Astrocyte (in vitro differentiated cells and primary cell): ENCODE results near the gene PDIA2. TPM values are rescaled to one million over a fixed set of nuclear protein-coding genes. Genes with fewer than 3 reads are reported as not detected.

ENCODE experiments used
- DNase-seq: peaks from one replicate; pipeline ENCODE4 v3.0.0-alpha.2; 2010; ENCODE audit warnings: low read depth
- FAIRE-seq: peaks from 2 replicates; lab custom pipeline; 2011; peaks lifted over from hg19 to GRCh38; lab: Jason Lieb, UNC
- H2AFZ ChIP-seq: 2 replicates; pipeline ENCODE4 v1.6.0; 2012; ENCODE audit warnings: low read depth, low read length, inconsistent platforms
- H3K27ac ChIP-seq: 2 replicates; pipeline ENCODE4 v1.5.1; 2011; ENCODE audit warnings: low read depth, low read length, inconsistent platforms
- H3K27me3 ChIP-seq: 2 replicates; pipeline ENCODE4 v1.6.0; 2011; ENCODE audit warnings: low read length, inconsistent platforms; ENCODE audit not compliant: insufficient read depth
- H3K36me3 ChIP-seq: 2 replicates; pipeline ENCODE4 v1.5.1; 2011; ENCODE audit warnings: low read length, inconsistent platforms; ENCODE audit not compliant: insufficient read depth
- H3K4me1 ChIP-seq: 2 replicates; pipeline ENCODE4 v1.5.1; 2011; ENCODE audit warnings: low read length, inconsistent platforms; ENCODE audit not compliant: insufficient read depth
- H3K4me2 ChIP-seq: 2 replicates; pipeline ENCODE4 v1.6.0; 2012; ENCODE audit warnings: low read length, inconsistent platforms
- H3K4me3 ChIP-seq: 2 replicates; pipeline ENCODE4 v1.5.1; 2011; ENCODE audit warnings: low read depth, mild to moderate bottlenecking, low read length, inconsistent platforms; ENCODE audit not compliant: insufficient read depth
- H3K79me2 ChIP-seq: 2 replicates; pipeline ENCODE4 v1.6.0; 2012; ENCODE audit warnings: mild to moderate bottlenecking, low read length, inconsistent platforms; ENCODE audit not compliant: insufficient read depth
- H3K9ac ChIP-seq: 2 replicates; pipeline ENCODE4 v1.6.0; 2012; ENCODE audit warnings: mild to moderate bottlenecking, low read length, inconsistent platforms
- H3K9me3 ChIP-seq: 2 replicates; pipeline ENCODE4 v1.5.1; 2012; ENCODE audit warnings: low read depth, mild to moderate bottlenecking, low read length, inconsistent platforms; ENCODE audit not compliant: insufficient read depth
- H4K20me1 ChIP-seq: 2 replicates; pipeline ENCODE4 v1.6.0; 2012; ENCODE audit warnings: low read length, inconsistent platforms; ENCODE audit not compliant: insufficient read depth
- H3K27ac Mint-ChIP-seq: one replicate; pipeline ENCODE4 v1.8.0; 2021; ENCODE audit warnings: mild to moderate bottlenecking, mixed read lengths; ENCODE audit not compliant: unreplicated experiment
- H3K27me3 Mint-ChIP-seq: one replicate; pipeline ENCODE4 v1.8.0; 2021; ENCODE audit warnings: low read depth, mixed read lengths; ENCODE audit not compliant: unreplicated experiment
- H3K36me3 Mint-ChIP-seq: one replicate; pipeline ENCODE4 v1.8.0; 2021; ENCODE audit warnings: low read depth, mixed read lengths; ENCODE audit not compliant: unreplicated experiment
- H3K4me1 Mint-ChIP-seq: one replicate; pipeline ENCODE4 v1.8.0; 2021; ENCODE audit warnings: low read depth, mixed read lengths; ENCODE audit not compliant: unreplicated experiment
- H3K4me3 Mint-ChIP-seq: one replicate; pipeline ENCODE4 v1.8.0; 2021; ENCODE audit warnings: mild to moderate bottlenecking, moderate library complexity, mixed read lengths; ENCODE audit not compliant: unreplicated experiment
- H3K9me3 Mint-ChIP-seq: one replicate; pipeline ENCODE4 v1.8.0; 2021; ENCODE audit warnings: mild to moderate bottlenecking, mixed read lengths; ENCODE audit not compliant: unreplicated experiment
- CTCF ChIP-seq: IDR thresholded peaks from 2 replicates; pipeline ENCODE4 v1.5.1; 2011; ENCODE audit warnings: low read depth, mild to moderate bottlenecking, inconsistent platforms, low read length, moderate library complexity; ENCODE audit not compliant: insufficient read depth
- EZH2 ChIP-seq: IDR thresholded peaks from 2 replicates; pipeline ENCODE4 v1.6.1; 2012; ENCODE audit warnings: mild to moderate bottlenecking, low read length, inconsistent platforms; ENCODE audit not compliant: insufficient read depth
- total RNA-seq: library from RNA; stranded (reverse); gene quantifications from 2 replicates; pipeline ENCODE4 v1.2.1, GENCODE V29; 2021

Gene PDIA2
- total RNA-seq, 1 donor from 2014 or later = 1.5 TPM

DNA sequence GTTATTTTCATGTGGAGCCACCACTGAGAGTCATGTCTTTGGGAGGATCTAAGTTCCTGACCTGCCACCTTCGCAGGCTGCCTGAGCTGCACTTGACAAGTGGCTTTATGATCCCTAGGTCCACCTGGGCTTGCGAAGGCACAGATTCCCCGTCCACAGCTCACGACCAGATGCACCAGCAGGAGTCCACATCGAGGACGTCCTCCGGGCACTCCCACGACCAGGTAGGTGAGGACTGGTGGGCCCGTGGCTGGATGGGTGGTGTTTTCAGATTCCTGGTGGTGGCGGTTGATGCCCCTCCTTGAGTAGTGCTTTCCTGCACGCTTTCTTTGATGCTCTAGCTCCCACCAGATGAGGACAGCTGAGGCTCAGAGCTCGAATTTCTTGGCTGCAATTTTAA, 33.5 kb upstream of the PDIA2 start:
- H3K4me1 Mint-ChIP-seq = peaks cover 9% of the 10 kb centered on the region
- FAIRE-seq = no peak
- Histone ChIP-seq H2AFZ (no peak overlapping the region), H3K36me3 (no peaks in the 10 kb centered on the region), H3K4me2 (no peak overlapping the region), H3K27me3 (no peaks in the 10 kb centered on the region), H3K27ac (no peak overlapping the region), H3K9me3 (no peaks in the 10 kb centered on the region), H3K9ac (no peak overlapping the region), H3K4me3 (no peak overlapping the region), H3K79me2 (no peaks in the 10 kb centered on the region), H4K20me1 (peaks cover 8% of the 10 kb centered on the region), H3K4me1 (peaks cover 3% of the 10 kb centered on the region)
- H3K27ac Mint-ChIP-seq = no peak overlapping the region
- H3K36me3 Mint-ChIP-seq = peaks cover 4% of the 10 kb centered on the region
- TF ChIP-seq EZH2 (no peak), CTCF (no peak)
- no peak for DNase-seq
- H3K27me3 Mint-ChIP-seq = no peaks in the 10 kb centered on the region
- H3K9me3 Mint-ChIP-seq = no peaks in the 10 kb centered on the region
- no peak overlapping the region for H3K4me3 Mint-ChIP-seq

DNA sequence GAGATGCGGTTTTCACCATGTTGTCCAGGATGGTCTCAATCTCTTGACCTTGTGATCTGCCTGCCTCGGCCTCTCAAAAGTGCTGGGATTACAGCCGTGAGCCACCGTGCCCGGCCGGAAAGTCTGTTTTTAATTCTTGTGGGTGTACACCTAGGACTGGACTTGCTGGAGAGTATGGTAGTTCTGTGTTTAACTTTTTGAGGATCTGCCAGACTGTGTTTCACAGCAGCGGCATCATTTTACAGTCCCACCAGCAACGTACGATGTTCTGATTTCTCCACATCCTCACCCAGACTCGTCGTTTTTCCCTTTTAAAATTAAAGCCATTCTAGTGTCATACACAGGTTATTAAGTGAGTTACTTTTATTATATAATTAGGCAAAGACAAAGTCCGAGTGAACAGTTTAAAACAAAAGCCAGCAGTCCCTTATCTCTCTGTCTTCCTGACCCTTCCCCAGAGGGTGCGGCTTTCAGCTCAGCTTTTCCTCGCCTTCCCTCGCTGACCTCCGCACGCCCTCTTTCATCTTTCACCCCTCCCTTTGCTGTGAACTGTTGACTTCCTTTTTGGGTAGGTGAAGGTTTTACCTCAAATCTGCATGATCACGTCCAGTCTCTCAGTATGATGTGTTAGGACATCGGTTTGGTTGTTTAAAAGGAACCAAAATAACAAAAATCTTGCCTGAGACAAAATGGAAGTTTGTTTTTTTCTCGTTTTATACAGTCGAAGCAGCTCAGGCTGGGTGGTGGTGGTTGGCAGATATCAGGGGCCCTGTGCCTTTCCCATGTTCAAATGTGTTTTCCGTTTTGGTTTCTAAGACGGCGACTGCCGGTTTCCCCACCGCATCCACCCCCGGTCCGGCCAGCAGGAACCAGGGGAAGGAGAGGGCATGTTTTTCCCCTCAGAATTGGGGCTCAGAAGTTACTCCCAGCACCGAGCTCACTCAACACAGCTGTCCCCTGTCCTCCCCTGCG, 30.3 kb upstream of the PDIA2 start:
- no peaks in the 10 kb centered on the region for H3K79me2 ChIP-seq
- Mint-ChIP-seq H3K4me3 (no peak overlapping the region), H3K36me3 (peaks cover 10% of the 10 kb centered on the region), H3K9me3 (no peaks in the 10 kb centered on the region), H3K27ac (no peak overlapping the region), H3K4me1 (peaks cover 9% of the 10 kb centered on the region), H3K27me3 (no peaks in the 10 kb centered on the region)
- peaks cover 5% of the 10 kb centered on the region for H4K20me1 ChIP-seq
- DNase-seq = no peak
- TF ChIP-seq CTCF (no peak), EZH2 (no peak)
- peaks cover 3% of the 10 kb centered on the region for H3K4me1 ChIP-seq
- H3K27ac ChIP-seq = no peak overlapping the region
- no peaks in the 10 kb centered on the region for H3K27me3 ChIP-seq
- H2AFZ ChIP-seq = no peak overlapping the region
- no peak for FAIRE-seq
- H3K4me2 ChIP-seq = no peak overlapping the region
- H3K9ac ChIP-seq = no peak overlapping the region
- no peaks in the 10 kb centered on the region for H3K9me3 ChIP-seq
- no peak overlapping the region for H3K4me3 ChIP-seq
- H3K36me3 ChIP-seq = peaks cover 2% of the 10 kb centered on the region

DNA sequence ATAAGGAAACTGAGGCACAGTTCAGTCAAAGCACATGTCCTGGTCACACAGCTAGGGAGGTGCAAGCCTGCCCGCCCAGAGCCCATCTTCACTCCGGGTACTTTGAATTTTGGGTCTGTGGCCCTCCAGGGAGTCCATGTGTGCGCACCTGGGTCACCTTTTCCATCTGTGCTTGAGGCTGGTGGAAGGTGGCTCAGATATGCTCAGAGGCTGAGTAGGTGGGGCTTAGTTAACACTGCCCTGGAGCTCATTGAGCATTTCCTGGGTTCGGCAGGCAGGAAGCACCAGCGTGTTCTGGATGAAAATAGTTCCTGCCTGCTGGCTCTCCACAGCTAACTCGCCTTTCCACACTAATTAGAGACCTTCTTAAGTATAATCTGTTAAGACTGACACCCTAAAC, 29.1 kb upstream of the PDIA2 start:
- H3K9me3 ChIP-seq = no peaks in the 10 kb centered on the region
- peaks cover 9% of the 10 kb centered on the region for H3K4me1 Mint-ChIP-seq
- no peaks in the 10 kb centered on the region for H3K27me3 Mint-ChIP-seq
- H3K27me3 ChIP-seq = no peaks in the 10 kb centered on the region
- no peak overlapping the region for H3K4me3 Mint-ChIP-seq
- H3K9me3 Mint-ChIP-seq = no peaks in the 10 kb centered on the region
- H4K20me1 ChIP-seq = no peaks in the 10 kb centered on the region
- no peak overlapping the region for H2AFZ ChIP-seq
- DNase-seq = no peak
- no peaks in the 10 kb centered on the region for H3K79me2 ChIP-seq
- peaks cover 10% of the 10 kb centered on the region for H3K36me3 Mint-ChIP-seq
- peaks cover 2% of the 10 kb centered on the region for H3K36me3 ChIP-seq
- FAIRE-seq = no peak
- no peak overlapping the region for H3K27ac ChIP-seq
- H3K4me3 ChIP-seq = no peak overlapping the region
- no peak for TF ChIP-seq EZH2
- no peak for TF ChIP-seq CTCF
- no peak overlapping the region for H3K9ac ChIP-seq
- H3K4me1 ChIP-seq = peaks cover 3% of the 10 kb centered on the region
- no peak overlapping the region for H3K4me2 ChIP-seq
- H3K27ac Mint-ChIP-seq = peak overlapping the region; percentile 34
